HCT116 (cell line): ENCODE data around the gene POLG.

Source experiments
- ATF3 ChIP-seq: IDR thresholded peaks from 2 replicates; pipeline ENCODE4 v1.6.1; 2012
- CTCF ChIP-seq, 3 experiments: fragments of 200-600 bp in 1 of 3; sonication (generic) in 1 of 3; IDR thresholded peaks in 2 of 3; conservative IDR thresholded peaks in 1 of 3; 2 replicates each; pipeline ENCODE4 v1.5.1; 2012 to 2017; ENCODE audit warnings: low read depth in 2 of 3, low read length in 2 of 3, antibody characterized with exemption in 1 of 3, borderline replicate concordance in 1 of 3, control low read depth in 1 of 3, mild to moderate bottlenecking in 1 of 3, mixed read lengths in 1 of 3, mixed run types in 1 of 3, moderate library complexity in 1 of 3; ENCODE audit not compliant: insufficient read depth in 1 of 3
- EZH2 ChIP-seq: fragments of 200-600 bp; sonication (generic); IDR thresholded peaks from 2 replicates; pipeline ENCODE4 v1.6.1; 2017; ENCODE audit warnings: antibody characterized with exemption, mixed run types
- EZH2phosphoT487 ChIP-seq: fragments of 200-600 bp; IDR thresholded peaks from 2 replicates; pipeline ENCODE4 v1.6.1; 2018; ENCODE audit warnings: antibody characterized with exemption, borderline replicate concordance
- POLR2AphosphoS5 ChIP-seq: IDR thresholded peaks from 2 replicates; pipeline ENCODE4 v1.6.1; 2011; ENCODE audit warnings: mild to moderate bottlenecking, low read depth, low read length, moderate library complexity
- RAD21 ChIP-seq: IDR thresholded peaks from 2 replicates; pipeline ENCODE4 v1.6.1; 2012; ENCODE audit warnings: low read depth, mild to moderate bottlenecking
- REST ChIP-seq: IDR thresholded peaks from 2 replicates; pipeline ENCODE4 v1.6.1; 2012; ENCODE audit warnings: low read depth
- ZNF274 ChIP-seq: fragments of 200-500 bp; sonication (Bioruptor generic); IDR thresholded peaks from 2 replicates; pipeline ENCODE4 v1.6.1; 2014; ENCODE audit warnings: mild to moderate bottlenecking, low read depth, low read length, inconsistent platforms

GRCh38 chr15:89381331-89381730, 46.7 kb upstream of the POLG start:
- TF ChIP-seq EZH2 (no peak), POLR2AphosphoS5 (no peak), ZNF274 (no peak), REST (no peak), CTCF (IDR thresholded peaks at IDR 0.05 in 2 of 3, conservative IDR thresholded peaks at IDR 0.05 in 1 of 3; ENCODE audit: borderline replicate concordance in 1 of 3, insufficient read depth in 1 of 3, low read depth in 2 of 3, low read length in 2 of 3) (no peak), ATF3 (no peak), RAD21 (no peak), EZH2phosphoT487 (no peak)
